GM10266 (cell line): ENCODE results near the gene GPR119.
"Not testable (repeated sequence)": the region's sequence is repeated elsewhere in the genome, so short reads cannot be mapped to it uniquely, and the experiment has no call there.

Experiments used
- DNase-seq: peaks from one replicate; pipeline ENCODE4 v3.0.0; 2012; ENCODE audit errors: extremely low spot score
- CTCF ChIP-seq: IDR thresholded peaks from 2 replicates; pipeline ENCODE4 v1.5.1; 2012; ENCODE audit warnings: mild to moderate bottlenecking, low read depth; ENCODE audit not compliant: control insufficient read depth, insufficient read depth; ENCODE audit errors: missing control alignments

Gene GPR119

DNA sequence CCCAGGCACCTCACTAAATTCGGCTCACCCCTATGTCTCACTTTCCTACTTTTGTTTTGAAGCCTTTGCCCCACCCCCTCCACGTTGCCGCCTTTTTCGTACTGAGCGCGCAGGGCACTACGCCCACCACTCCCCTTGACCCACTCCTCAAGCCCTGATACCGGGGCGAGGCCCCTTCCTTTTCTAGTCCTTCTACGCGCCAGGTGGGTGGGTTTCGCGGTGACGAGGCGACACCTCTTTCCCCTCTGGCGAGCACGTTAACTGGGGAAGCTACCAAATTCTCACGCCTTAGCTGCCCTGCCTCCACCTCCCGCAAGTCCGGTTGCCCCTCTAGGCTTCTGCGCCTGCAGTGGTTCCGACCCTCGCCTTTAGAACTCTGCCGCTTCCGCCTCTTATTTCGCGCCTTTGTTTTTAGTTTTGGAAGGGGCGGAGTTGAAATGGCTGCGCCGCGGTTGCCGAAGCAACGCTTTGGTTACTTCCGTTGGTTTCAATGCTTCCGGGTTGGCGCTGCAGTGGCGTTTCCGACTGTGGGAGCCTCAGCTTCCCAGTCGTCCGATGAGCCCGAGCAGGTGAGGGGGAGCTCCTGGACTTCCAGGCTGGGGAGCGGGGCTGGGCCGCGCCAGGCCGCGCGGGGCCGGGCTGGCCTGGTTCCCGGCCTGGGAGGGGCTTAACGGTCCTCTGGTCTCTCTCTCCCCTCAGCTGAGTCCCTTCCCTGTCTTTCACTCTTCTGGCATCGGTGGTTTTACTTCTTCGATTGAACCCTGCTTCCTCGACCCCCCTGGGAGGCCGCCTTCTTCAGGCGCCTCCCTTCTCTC, 45.9 kb downstream of the GPR119 start, which contains the start of gene SLC25A14:
TSS of gene SLC25A14 (plus strand) at position 512 of the 815 bp plus-strand sequence. CDS start 360 bp downstream, outside the sequence.
- no peak for TF ChIP-seq CTCF
- DNase-seq = peak; percentile 64

DNA sequence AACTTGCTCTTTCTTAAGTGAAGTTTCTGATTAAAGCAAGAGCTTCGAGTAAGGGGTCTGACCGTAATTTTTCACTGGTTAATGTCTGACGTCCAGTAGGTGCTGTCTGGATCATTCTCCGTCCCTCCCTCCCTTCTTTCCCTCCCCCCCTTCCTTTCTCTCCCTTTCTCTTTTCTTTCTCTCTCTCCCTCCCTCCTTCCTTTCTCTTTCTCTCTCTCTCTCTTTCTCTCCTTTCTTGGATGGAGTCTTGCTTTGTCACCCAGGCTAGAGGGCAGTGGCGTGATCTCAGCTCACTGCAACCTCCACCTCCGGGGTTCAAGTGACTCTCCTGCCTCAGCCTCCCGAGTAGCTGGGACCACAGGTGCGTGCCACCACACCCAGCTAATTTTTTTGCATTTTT, 46.6 kb downstream of the GPR119 start:
- DNase-seq = not testable (repeated sequence)

- DNase-seq = no peak
- TF ChIP-seq CTCF = no peak
These were observed 48.9 kb downstream of the GPR119 start for GRCh38 chrX:130336531-130336930.
